Neural cell (in vitro differentiated cells): ENCODE results near the gene PODNL1.

Source experiments
- EZH2 ChIP-seq: fragments of 200-600, 300-800 bp; shearing (Covaris generic), sonication (generic); IDR thresholded peaks from 2 replicates; pipeline ENCODE4 v1.6.1; 2014; ENCODE audit warnings: antibody characterized with exemption, low read length, borderline replicate concordance, mild to moderate bottlenecking; ENCODE audit not compliant: insufficient read depth, poor library complexity, severe bottlenecking
- POLR2AphosphoS5 ChIP-seq: IDR thresholded peaks from 2 replicates; pipeline ENCODE4 v1.6.1; 2012
- RAD21 ChIP-seq: fragments of 450-650 bp; conservative IDR thresholded peaks from 2 replicates; pipeline ENCODE4 v1.6.1; 2014; ENCODE audit warnings: antibody characterized with exemption, mild to moderate bottlenecking, moderate library complexity
- SMC3 ChIP-seq: fragments of 450-650 bp; conservative IDR thresholded peaks from 2 replicates; pipeline ENCODE4 v1.6.1; 2014; ENCODE audit warnings: antibody characterized with exemption, mild to moderate bottlenecking, moderate library complexity; ENCODE audit not compliant: poor library complexity
- TF ChIP-seq, protein P1 (sequence below): fragments of 450-650 bp; IDR thresholded peaks from 2 replicates; pipeline ENCODE4 v1.5.1; 2014; ENCODE audit warnings: antibody characterized with exemption, mild to moderate bottlenecking, moderate library complexity; ENCODE audit not compliant: poor library complexity, severe bottlenecking

DNA sequence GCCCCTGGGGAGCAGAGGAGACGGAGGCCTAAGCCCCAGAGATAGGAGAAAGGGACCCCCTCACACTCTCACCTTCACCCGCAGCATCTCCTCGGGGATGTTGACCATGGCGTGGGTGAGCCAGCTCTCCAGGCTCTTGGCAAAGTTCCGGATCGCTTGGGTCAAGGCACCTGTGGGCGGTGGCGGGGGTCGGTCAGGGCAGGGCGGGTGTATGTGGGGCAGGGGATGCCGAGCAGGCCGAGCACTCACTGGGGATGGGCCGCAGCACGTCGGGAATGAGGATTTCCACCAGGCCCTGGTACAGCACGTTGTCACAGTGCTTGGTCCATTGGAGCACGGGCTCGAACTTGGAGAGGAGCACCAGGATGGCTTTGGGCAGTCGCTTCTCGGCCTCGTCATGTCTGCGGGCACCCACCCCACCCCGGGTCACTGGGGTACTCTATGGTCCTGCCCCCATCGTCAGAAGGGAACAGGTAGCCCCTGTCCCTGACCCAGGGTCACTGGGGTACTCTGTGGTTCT lies 27.2 kb upstream of the PODNL1 start:
- TF ChIP-seq, protein P1, sequence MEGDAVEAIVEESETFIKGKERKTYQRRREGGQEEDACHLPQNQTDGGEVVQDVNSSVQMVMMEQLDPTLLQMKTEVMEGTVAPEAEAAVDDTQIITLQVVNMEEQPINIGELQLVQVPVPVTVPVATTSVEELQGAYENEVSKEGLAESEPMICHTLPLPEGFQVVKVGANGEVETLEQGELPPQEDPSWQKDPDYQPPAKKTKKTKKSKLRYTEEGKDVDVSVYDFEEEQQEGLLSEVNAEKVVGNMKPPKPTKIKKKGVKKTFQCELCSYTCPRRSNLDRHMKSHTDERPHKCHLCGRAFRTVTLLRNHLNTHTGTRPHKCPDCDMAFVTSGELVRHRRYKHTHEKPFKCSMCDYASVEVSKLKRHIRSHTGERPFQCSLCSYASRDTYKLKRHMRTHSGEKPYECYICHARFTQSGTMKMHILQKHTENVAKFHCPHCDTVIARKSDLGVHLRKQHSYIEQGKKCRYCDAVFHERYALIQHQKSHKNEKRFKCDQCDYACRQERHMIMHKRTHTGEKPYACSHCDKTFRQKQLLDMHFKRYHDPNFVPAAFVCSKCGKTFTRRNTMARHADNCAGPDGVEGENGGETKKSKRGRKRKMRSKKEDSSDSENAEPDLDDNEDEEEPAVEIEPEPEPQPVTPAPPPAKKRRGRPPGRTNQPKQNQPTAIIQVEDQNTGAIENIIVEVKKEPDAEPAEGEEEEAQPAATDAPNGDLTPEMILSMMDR = no peak
- TF ChIP-seq RAD21 (no peak), POLR2AphosphoS5 (no peak), EZH2 (no peak), SMC3 (no peak)
